ENCODE measurements around the gene BTBD9.
"Not testable (repeated sequence)": the region's sequence is repeated elsewhere in the genome, so short reads cannot be mapped to it uniquely, and the experiment has no call there.

Gene BTBD9

DNA sequence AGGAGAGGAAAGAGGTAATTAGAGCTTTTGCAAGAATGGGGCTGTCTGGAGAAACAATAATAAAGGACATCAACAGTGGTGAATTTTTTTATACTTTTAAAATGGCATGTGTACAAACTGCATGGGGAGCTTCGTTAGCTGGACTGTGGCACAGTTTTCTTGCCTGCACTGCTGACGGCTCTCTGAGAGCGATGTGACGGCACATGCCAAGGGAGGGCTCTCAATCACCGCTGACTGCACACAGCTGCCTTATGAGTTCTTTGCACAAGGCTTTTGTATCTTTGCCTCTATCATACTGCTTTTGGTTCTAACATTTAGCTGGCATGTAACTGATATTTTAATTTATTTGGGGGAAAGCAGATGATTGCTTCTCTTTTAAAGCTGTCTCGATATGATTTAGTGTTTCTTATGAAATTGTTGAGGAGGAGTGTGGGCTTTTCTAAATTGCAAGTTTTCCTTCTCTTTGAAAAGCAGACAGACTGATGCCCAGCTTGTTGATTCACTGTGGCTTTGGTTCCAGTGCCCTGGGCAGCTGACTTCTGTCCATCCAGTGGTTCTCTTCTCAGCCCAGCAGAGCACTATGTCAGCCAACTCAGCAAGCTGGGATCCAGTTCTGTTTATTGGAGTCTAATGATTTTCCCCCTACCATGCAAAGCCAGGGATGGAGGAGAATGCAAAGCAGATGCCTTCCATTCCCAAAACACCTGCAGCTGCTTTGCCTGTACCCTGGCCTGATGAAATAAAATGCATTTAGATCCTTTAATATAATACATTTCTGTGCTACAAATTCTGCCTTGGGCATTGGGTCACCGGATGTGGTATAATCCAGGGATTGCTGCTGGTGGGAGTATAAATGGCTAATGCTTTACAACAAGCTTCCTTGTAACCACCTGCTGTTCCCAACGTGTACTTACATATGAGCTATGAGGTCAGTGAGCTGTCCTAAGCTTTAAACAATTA, 496.3 kb downstream of the BTBD9 start:
- no peak for DNase-seq (ENCODE audit: low spot score)

DNA sequence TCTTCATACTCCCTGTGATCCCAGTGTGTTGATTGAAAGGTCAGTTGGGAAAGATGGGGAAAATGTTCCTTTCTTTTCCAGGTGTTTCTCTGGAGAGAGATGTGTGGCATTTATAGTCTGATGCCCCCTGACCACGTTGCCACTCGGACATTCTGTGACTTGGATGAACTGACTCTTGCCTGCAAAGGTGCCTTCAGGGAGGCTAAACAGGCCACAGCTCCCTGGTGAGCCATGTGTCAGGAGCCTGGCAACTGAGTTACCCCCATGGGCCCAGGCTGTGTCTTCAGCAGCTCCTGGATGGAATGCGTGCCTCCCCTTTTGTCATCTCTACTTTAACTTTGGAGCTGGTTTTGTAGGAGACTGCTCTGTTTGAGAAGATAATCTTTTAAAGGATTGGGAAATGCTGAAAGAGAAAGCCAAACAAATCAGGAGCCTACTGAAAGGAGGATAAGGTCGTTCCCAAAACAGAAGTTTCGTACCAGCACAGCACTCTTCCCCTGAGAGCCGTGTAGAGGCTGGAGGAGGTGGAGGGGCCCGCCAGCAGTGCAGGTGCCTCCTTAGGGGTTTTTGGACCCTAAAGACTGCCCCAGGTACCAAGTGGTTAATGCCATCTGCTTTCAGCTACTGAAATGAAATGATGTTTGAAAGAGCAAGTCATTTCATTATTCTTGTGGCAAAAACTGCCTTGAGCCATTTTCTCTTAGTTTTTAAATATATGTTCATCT, 497.4 kb downstream of the BTBD9 start:
- DNase-seq (ENCODE audit: low spot score) = no peak

DNA sequence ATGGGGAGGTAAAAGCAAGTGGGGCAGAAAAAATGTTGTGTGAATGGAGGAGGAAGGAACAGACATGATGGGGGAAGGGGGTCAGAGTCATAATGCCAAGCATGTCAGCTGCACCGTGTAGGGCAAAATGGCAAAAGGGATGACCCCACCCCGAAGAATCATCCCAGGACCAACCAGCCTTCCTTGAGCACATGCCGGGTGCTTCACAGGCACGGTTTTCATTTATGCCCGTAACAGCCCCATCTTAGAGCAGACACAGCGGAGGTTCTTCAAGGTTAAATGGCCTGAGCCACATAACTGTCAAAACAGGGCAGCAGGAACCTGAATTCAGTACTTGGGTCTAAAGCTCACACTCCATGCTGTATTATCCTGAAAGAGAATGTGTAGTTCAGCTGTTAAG, 498.0 kb downstream of the BTBD9 start:
- no peak for DNase-seq (ENCODE audit: low spot score)

DNA sequence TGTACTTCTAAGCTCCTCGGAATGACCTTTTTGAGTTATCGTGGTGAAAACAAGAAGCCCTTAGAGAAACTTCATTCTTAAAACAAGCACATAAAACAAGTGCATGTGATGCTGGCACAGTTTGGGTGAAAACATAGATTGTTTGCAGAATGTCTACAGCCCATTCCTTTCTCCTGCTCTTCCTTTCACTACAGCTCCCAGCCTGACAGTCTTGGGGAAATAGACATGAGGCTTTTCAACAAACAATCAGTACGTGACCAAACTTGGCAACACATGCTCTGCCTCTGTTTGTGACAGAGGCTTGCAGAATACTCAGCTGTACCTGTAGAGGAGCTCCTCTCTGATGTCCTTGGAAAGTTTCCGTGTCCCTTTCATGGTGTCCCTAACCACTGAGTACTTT, 498.6 kb downstream of the BTBD9 start:
- no peak for DNase-seq (ENCODE audit: low spot score)

DNA sequence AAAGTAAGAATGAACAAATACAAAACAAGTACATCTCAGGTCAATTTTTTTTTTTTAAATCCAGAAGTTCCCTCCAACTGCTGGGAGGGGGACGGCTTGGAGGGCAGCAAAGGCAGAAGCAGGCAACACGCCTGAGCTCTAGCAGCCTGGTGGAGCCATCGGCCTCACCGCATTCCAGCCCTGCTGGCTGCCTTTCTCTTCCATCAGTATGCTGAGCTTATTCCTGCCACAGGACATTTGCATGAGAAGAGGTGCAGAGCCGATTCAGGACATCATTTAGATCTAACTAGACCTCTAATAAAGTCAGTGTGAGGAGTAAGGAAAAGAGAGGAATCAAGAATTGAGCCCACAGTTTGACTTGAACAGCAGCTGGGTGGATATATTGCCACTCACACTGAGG, 501.4 kb downstream of the BTBD9 start:
- DNase-seq (ENCODE audit: low spot score) = peak; percentile 76

DNA sequence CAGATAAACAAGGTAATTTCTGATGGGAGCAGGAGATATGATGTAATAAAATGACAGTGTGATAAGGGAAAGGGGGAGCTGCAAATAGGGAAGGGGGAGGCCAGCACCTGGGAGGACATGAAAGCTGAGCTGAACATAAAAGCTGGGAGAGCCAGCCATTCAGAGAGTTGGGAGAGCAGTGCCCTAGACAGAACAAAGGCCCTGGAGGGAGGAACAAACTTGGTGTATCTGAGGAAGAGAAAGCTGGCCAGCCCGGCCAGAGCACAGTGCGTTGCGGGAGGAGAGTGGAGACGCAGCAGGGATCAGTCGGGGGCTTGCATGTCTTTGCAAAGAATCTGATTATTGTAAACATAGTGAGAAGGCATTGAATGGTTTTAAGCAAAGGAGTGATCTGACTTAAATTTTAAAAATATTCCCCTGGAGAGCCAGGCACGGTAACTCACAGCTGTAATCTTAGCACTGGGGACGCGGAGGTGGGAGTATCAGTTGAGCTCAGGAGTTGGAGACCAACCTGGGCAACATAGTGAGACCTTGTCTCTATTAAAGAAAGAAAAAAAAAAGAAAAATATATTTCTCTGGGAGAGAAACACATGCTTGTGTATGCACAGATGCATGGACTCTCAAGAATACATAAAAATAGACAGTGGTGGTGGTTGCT, 502.0 kb downstream of the BTBD9 start:
- DNase-seq (ENCODE audit: low spot score) = peak; percentile 67

DNA sequence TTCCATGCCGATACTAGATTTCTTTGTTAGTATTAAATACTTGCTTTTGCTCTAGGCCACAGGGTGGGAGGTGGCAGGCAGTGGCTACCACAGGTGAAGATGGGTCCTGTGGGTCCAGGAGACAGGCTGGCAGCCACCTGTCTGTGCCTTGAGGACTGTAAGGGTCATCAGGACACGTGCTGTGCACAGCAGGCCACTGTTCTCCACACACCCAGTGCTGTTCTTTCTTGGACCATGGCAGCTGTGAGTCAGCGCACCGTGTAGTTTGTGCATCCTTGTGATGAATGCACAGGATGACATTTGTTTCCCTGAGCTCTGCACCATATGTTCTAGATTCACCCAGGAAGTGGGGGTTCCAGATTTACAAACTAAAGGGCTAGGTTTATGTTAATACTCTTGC, 503.2 kb downstream of the BTBD9 start:
- DNase-seq (ENCODE audit: low spot score) = no peak

- no peak for DNase-seq (ENCODE audit: low spot score)
Measured at GRCh38 chr6:38134704-38135088, 505.0 kb downstream of the BTBD9 start.

- DNase-seq (ENCODE audit: low spot score) = no peak
Measured at GRCh38 chr6:38133932-38134703, 505.6 kb downstream of the BTBD9 start.

GRCh38 chr6:38131527-38131965, 508.2 kb downstream of the BTBD9 start:
- DNase-seq (ENCODE audit: low spot score) = no peak

DNA sequence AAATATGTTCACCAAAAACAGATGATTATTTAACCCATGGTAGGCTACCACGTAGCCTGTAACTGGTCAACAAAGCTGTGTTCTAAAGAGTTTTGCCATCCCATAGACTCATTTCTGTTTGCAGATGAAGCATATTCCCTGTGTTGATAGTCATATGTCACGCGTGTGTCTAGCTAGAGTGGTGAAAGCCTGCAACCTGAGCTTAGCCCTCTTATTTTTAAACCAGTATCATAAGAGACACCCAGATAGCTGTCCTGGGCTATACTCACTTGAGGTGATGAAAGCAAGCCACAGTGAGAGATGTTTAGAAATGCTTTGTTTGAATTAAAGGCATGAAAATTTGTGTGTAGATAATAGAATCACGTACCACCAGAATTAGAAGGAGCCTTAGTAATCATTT, 512.4 kb downstream of the BTBD9 start:
- no peak for DNase-seq (ENCODE audit: low spot score)

GRCh38 chr6:38124224-38124926, 515.4 kb downstream of the BTBD9 start:
- not testable (repeated sequence) for DNase-seq (ENCODE audit: low spot score)

- no peak for DNase-seq (ENCODE audit: low spot score)
Measured at GRCh38 chr6:38119516-38119915, 520.2 kb downstream of the BTBD9 start.

DNA sequence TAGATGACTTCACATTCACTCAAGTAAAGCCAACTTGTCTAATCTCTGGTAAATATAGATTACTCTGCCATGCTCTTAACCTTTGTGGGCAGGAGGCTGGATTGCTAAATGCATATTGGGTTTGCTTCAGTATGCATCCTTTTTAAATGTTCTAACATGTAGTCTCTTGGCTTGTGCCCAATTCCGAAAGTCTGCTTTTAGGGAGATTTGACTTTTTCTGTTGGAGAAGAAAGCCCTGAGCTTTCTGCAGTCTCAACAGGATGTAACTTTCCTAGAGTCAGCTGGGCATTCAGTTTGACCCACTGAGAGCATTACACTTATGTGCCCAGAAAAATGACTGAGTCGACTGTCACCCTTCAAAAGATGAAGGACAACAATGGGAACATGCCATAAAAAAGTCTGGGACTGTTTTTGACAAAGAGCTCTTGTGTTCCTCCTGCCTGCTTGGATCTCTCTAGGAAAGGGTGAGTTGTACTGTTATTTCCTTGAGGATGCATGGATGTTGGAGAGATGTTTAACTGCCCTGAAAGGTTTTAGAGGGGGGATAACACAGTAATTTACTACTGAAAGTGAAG, 520.9 kb downstream of the BTBD9 start:
- no peak for DNase-seq (ENCODE audit: low spot score)

All from iPS-NIHi11 (cell line).